ENCODE data around the gene RREB1.

Gene RREB1

DNA sequence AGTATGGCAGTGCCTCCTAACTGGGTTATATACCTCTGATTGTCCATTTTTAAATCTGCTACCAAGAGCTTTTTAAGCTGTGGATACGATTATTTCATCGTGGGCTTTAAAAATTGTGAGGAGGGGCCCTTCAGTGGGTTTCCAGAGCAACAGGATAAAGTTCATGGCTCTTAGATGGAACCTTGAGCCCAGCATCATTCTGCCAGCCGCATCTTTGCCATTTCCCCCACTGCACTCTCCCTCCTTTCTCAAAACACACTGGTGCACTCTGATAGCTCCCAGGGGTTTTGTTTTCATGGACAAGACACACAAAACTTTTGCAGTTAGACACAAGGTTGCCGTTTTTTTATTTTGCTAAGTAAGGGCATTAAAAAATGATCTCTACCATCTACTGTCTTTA lies 54.1 kb downstream of the RREB1 start:
- in situ Hi-C loops (cut with HindIII; ENCODE audit: low sequenced_read_pairs): no loop called here

DNA sequence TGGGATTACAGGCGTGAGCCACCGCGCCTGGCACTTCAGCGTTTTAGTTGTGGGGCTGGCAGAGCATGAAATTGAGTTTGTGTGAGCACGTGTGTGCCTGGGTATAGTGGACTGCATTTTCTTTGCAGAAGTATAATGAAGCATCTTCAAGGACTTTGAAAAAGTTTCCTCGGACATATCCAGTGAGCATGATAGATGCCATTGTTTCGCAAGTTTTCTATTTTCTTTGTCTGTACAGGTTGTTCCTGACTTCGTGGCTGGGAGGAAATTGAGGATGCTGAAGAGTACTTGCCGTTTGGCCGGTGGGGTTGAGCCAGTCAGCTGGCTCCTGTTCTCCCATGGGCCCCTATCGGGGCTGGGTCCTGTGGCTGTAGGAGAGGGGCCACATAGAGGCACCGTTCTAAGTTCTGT lies 55.9 kb downstream of the RREB1 start:
- in situ Hi-C loops (cut with HindIII; ENCODE audit: low sequenced_read_pairs): no loop called here

- in situ Hi-C loops (cut with HindIII; ENCODE audit: low sequenced_read_pairs): no loop called here
Measured at GRCh38 chr6:7164536-7165001, 56.8 kb downstream of the RREB1 start.

DNA sequence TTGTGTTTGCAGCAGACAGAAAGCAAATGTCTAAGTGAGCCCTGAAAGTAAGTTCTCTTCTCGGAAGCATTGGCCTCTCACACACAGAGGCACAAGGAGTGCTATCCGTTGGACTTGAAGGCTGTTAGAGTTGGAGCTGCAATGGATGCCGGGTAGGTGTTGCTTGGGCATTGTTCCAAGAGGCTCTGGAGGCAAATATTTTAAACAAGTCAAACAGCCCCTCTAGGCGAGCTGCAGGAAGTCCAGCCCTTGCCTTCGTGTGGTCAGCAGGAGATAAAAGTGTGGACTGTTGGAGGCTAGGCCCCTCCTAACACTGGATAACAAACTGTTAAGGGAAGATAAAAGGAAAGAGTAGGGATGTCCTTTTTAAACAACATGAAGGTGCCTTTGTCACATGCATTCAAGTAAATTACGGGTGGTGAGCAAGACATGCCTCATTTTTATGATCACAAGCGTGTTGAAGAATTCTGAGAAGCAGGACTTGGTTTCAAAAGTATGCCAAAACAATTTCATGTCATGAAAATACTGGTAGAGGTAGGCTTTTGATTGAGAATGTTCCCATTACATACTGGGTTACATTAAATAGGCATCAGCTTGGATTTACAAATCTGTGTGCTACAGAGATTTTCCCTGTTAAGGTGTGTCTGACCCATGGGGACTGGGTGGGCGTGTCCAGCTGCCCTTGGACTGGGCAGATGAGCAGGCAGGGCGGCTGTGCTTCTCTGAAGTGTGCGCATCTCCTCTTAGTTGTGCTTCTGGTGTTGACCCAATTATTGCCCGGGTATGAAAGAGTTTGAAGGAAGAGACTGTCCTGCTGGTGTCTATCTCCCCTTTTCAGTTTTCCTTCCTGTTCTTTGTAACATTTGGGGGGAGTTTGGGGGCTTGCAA lies 57.5 kb downstream of the RREB1 start:
- in situ Hi-C loops (cut with HindIII; ENCODE audit: low sequenced_read_pairs): no loop called here

GRCh38 chr6:7165890-7166267 lies 58.1 kb downstream of the RREB1 start:
- in situ Hi-C loops (cut with HindIII; ENCODE audit: low sequenced_read_pairs): no loop called here

GRCh38 chr6:7166410-7167293 lies 58.9 kb downstream of the RREB1 start:
- in situ Hi-C loops (cut with HindIII; ENCODE audit: low sequenced_read_pairs): no loop called here

- in situ Hi-C loops (cut with HindIII; ENCODE audit: low sequenced_read_pairs): no loop called here
Measured at GRCh38 chr6:7169296-7169721, 61.5 kb downstream of the RREB1 start.

- in situ Hi-C loops (cut with HindIII; ENCODE audit: low sequenced_read_pairs): no loop called here
Measured at GRCh38 chr6:7170117-7170732, 62.5 kb downstream of the RREB1 start.

DNA sequence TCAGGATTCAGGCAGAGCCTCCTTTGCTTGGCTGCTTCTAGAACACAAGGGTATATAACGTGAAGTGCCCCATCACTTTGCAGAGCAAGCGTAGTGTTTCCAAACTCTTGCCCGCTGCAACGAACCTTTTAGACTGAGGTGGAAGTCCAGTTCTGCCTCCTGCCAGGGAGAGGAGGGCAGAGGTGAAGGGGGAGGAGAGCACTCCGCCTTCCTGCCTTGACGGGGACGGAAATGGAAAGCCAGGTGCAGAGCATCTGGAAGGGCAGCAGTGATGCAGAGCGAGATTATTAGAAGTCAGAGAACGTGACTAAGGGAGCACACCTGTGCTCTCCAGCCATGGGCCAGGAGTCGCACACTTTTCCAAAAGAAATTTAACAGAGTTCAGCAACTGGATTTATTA lies 63.4 kb downstream of the RREB1 start:
- in situ Hi-C loops (cut with HindIII; ENCODE audit: low sequenced_read_pairs): no loop called here

GRCh38 chr6:7171733-7172132 lies 64.0 kb downstream of the RREB1 start:
- in situ Hi-C loops (cut with HindIII; ENCODE audit: low sequenced_read_pairs): no loop called here

DNA sequence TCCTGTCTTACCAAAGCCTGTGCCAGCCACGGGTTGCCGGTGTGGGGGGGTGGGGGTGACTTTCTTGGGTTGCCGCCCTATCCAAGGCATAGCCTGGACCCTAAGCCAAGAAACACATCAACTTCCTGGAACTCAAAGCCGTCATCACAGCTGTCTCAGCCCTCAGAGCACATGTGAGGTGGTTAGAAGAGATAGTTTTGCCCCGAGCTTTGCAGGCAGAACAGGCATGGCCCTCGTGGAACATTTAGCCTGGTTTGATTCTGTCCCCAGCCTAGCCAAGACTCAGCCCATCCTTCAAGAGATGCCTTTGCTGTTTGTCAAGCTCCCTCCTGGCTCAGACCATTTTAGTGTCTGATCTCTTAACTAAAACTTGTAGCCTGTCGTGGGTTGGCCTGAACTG lies 64.9 kb downstream of the RREB1 start:
- in situ Hi-C loops (cut with HindIII; ENCODE audit: low sequenced_read_pairs): no loop called here

DNA sequence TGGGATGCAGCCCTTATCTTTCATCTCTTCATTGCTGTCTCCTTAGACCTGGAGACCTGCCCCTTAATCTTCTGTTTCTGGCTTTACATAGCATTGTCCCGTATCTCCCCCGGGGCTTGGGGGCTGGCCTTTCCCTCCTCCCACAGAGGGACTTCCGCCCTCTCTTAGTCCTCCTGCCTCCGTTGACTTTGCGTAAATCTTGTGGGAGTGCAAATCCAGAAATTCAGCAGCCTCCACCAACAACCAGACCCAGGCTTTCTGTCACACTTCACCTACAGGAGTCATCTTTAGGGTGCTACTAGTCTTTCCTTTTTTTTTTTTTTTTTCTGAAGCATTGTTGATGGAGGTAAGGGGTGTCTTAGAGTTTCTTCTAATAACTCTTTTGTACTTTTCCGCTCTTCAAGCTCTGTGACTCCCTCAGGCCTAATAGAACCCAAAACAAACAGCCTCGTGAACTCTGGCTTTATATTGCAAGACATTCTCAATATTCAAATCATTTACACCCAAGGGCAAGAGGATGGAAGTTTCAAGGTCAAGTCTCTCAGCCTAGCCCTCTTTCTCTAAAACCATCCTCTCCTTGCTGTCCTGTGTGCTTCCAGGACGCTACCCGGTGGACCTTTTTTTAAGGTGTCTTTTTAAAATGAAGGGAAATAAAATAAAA lies 66.2 kb downstream of the RREB1 start:
- in situ Hi-C loops (cut with HindIII; ENCODE audit: low sequenced_read_pairs): no loop called here

DNA sequence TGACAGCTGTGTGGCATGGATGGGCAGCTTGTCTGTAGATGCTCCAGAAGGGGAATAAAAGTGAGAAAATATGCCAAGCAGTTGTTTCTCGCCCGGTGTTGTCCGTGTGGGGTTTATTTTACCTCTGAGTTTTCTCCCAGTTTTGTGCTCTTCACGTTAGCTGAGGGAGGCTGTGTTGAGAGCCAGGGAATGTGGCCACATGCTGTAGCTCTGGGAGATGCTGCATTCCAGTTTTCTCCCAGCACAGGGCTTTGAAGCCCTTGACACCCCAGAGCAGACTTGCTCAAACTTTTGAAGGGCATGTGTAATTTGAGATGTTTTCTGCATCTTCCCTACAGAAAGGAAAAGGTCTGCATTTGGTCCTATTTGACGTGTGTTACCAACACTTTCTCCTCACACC lies 67.7 kb downstream of the RREB1 start:
- in situ Hi-C loops (cut with HindIII; ENCODE audit: low sequenced_read_pairs): no loop called here

GRCh38 chr6:7176208-7176607 lies 68.4 kb downstream of the RREB1 start:
- in situ Hi-C loops (cut with HindIII; ENCODE audit: low sequenced_read_pairs): no loop called here

DNA sequence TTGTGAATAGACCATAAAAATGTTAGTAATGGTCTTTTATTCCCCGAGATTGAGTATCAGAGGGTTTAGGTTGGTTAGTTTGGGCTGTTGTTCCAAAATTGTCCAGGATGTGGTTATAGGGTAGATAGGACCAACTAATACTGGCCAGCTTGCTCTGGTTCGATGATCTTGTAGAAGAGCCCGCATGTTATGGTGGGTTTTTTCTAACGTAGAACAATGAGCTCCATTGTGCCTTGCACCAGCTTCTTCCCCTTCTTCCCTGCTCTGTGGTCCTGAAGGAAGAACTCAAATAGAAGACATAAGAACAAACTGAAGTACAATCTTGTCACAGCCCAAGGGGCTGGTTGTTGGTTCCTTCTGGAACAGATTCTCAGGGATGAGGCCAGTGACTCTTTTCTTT lies 70.5 kb downstream of the RREB1 start:
- in situ Hi-C loops (cut with HindIII; ENCODE audit: low sequenced_read_pairs): no loop called here

GRCh38 chr6:7180751-7181150 lies 73.0 kb downstream of the RREB1 start:
- in situ Hi-C loops (cut with HindIII; ENCODE audit: low sequenced_read_pairs): no loop called here

- in situ Hi-C loops (cut with HindIII; ENCODE audit: low sequenced_read_pairs): no loop called here
Measured at GRCh38 chr6:7183707-7184106, 75.9 kb downstream of the RREB1 start.

DNA sequence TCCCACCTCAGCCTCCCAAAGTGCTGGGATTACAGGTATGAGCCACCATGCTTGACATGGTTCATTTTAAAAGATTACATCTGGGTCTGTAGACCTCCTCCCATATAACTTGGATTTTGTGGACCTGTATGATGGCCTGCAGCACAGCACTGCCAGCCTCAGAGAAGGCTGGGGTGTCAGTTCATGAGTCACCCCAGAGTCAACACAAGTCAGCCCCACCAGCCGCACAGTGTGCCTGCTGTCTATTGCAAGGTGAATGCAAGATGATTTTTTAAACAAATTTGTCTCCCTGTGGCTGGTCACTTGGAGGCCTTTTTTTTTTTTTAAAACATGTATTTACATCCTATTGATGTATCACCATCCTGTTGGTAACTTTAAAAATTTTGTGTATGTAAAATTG lies 76.7 kb downstream of the RREB1 start:
- in situ Hi-C loops (cut with HindIII; ENCODE audit: low sequenced_read_pairs): no loop called here

DNA sequence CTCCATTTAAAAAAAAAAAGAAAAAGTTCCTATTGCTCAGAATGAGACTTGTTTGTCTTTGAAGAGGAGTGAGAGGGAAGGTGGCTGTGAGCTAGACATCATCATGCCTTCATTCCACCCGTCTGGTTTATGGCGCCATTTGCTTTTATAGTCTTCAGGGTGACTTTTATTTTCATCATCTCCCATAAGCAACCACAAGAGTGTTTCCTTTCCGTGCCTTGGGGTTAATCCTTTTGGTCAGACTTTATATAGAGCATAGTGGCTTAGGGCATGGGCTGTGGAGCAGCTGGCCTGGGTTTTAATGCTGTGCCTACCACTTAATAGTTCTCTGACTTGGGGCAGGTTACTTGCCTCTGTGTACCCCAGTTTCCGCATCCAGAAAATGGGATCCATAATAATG lies 77.8 kb downstream of the RREB1 start:
- in situ Hi-C loops (cut with HindIII; ENCODE audit: low sequenced_read_pairs): no loop called here

- in situ Hi-C loops (cut with HindIII; ENCODE audit: low sequenced_read_pairs): no loop called here
Measured at GRCh38 chr6:7188492-7188891, 80.7 kb downstream of the RREB1 start.
